ENCODE data around the gene FBLN2. TPM values are rescaled to one million over a fixed set of nuclear protein-coding genes. Genes with fewer than 3 reads are reported as not detected.

The FBLN2 gene
- total RNA-seq, 1 donor from 2014 or later: 5.3 TPM

DNA sequence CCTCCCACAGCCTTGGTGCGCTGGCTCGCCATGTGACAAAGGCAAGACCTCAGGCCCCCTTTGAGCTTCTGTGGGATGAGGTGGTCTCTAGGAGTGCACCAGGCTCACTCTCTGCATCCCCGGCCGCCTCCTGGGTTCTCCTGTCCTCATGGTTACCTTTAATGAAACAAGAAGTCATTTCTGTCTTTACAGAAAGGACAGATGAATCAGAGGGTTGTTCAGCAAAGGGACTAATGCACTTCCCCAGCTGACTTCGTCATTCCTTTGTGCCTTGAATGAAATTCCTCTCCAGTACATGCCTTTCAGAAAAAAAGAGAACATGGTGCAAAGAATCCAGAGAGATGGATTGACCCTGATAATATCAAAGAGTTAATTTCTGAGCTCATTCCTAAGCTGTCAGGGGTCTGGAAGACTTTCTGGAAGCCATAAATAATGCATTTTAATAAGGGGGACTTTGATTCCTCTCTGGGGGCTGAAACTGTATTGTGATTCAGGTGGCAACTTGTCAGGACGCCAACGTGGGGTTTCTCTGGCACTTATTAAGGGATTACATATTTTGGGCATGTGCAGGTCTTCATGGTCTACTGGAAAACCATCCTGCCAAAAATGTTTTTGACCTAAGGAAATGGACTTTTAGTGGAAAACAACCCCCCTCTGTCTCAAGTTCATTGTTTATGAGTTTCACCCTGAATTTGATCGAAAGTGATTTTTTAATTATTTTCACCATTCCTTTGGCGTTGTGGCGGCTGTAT lies 122.7 kb downstream of the FBLN2 start:
- no peak for FAIRE-seq
- DNase-seq (ENCODE audit: low spot score in 2 of 2): no peak

DNA sequence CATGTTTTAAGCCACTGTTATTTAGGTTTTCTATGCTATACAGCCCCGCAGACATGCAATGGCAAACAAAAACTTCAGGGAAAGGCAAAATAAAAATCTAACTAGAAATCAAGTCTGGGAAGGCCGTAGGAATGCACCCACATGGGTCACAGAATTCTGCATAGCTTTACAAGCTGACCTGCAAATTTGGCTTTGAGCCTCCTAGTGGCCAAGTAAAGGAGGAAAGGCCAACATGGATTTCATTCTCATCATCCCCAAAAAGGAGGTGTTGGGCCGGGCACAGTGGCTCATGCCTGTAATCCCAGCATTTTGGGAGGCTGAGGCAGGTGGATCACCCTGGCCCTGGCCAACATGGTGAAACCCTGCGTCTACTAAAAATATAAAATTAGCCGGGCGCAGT lies 124.3 kb downstream of the FBLN2 start:
- no peak for DNase-seq (ENCODE audit: low spot score in 2 of 2)
- no peak for FAIRE-seq

DNA sequence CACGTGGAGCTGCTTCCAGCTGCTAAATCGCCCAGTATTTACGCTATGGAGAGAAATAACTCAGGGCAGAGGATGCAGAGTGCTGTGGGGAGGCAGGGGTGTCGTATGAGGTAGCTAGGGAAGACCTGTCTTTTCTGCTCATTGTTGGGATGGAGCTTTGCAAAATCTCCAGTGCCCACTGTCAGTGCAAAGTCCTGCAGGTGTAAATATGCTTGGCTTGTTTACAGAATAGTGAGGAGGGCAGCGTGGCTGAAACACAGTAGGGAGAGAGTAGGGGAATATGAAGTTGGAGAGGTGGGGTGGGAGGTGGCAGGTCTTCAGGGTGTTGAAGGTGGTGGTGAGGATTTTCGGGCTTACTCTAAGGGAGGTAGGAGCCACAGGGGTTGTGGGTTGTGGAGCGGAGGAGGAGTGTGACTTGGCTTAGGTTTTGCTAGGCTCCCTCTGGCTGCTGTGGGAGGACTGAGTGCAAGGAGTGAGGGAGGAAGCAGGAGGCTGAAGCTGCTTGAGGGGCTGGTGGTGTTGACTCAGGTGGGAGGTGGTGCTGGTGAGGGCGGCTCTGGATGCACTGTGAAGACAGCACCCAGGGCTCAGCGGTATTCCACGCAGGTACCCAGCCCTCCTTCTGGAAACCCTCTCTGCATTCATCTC lies 125.7 kb downstream of the FBLN2 start:
- no peak for FAIRE-seq
- no peak for DNase-seq (ENCODE audit: low spot score in 2 of 2)

DNA sequence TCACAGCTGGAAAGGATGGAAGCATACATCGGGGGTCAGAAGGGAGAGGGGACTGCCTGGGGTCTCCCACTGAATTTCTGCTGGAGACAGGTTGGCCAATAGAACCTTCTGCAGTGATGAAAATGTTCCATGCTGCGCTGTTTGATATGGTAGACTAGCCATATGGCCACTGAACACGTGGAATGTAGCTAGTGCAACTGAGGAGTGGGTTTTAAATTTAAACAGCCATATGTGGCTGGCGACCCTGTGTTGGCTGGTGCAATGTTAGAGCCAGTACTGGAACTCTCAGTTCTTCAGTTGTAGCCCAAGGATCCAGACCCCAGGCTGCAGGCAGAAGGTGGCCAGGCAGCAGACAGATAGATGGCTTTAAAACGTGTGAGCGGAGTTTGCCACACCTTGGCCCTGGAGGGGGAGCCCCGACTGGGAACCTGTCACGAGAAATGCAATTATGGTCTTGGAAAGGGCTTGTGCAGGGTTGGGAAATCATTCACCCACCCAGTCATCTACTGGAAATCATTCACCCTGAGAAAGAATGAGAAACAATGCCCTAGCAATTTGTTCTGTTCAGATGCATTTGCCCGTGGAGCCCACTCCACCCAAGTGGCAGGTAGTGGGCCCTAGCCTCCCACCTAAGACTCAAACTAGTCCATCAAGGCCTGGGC lies 127.6 kb downstream of the FBLN2 start:
- DNase-seq (ENCODE audit: low spot score in 2 of 2): no peak
- no peak for FAIRE-seq

DNA sequence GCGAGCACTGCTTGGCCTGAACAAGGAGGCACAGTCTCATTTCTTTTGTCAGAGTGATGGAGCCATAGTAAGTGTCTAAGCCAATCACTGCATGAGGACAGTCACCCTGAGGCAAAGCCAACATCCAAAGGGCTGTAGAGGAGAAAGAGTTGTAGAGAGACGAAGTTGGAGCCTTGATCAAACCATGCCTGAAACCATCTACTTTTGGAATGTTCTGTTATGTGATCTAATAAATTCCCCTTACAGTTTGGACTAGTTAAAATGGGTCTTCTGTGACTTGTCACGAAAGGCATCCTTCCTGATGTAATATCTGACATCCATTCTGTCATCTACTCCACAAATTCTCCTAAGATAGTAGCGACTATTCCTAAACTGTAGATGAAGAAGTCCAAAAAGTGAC lies 128.3 kb downstream of the FBLN2 start:
- FAIRE-seq (no peak), DNase-seq (ENCODE audit: low spot score in 2 of 2) (no peak)

DNA sequence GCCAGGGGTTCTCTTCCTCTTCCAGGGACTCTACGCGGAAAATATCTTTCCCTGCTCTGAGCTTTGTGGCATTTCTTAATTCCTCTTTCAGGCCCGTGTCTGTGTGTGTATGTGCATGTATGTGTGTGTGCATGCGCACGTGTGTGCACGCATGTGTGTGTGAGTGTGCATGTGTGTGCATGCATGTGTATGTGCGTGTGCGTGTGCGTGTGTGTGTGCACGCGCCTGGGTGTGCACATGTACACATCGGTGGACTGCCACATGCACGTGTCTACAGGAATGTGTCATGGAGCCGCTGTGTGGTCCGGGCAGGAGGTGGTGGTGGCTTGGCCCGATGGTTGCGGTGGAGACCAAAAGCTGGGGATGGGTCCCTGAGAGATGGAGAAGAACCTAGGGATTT lies 133.0 kb downstream of the FBLN2 start:
- no peak for DNase-seq (ENCODE audit: low spot score in 2 of 2)
- no peak for FAIRE-seq

DNA sequence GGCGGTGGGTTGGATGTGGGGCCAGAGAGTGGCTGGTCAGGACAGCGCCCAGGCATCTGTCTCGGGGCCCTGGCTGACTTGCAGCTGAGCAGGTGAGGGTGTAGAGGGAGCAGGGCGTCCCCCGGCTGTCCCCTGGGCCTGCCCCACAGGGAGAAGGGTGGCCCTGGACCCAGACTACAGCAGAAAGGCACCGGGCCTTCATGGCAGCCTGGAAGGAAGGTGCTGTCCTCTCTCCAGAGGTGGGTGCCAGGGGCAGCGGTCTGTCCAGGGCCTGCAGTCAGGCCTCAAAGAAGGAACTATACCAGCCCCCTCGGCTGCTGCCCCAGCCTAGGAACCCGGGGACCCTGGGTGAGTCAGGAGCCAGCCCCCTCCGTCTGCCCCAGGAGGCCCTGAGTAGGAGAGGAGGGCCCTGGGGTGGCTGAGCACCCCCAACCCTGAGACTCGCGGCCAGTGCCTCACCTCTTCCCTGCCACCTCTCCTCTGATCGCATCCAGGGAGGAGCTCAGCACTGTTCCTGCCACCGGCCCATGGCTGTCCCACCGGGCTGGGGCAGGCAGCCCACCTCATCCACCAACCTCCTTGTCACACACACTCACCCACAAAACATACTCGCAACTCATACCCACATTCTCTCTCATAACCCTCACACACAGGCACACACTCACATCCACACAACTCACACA lies 133.5 kb downstream of the FBLN2 start:
- no peak for FAIRE-seq
- DNase-seq (ENCODE audit: low spot score in 2 of 2): no peak

DNA sequence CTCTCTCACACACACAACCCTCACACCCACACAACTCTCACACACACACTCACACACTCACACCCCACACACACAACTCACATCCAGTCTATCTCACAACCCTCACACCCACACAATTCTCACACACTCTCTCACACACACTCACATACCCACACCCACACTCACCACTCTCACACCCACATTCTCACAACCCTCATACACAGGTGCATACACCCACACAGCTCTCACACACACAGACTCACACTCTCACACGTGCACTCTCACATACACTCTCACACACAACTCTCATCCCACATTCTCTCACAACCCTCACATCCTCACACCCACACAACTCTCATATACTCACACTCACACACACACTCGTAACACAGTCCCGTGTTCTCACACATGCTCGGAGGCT lies 134.4 kb downstream of the FBLN2 start:
- FAIRE-seq: no peak
- DNase-seq (ENCODE audit: low spot score in 2 of 2): no peak

DNA sequence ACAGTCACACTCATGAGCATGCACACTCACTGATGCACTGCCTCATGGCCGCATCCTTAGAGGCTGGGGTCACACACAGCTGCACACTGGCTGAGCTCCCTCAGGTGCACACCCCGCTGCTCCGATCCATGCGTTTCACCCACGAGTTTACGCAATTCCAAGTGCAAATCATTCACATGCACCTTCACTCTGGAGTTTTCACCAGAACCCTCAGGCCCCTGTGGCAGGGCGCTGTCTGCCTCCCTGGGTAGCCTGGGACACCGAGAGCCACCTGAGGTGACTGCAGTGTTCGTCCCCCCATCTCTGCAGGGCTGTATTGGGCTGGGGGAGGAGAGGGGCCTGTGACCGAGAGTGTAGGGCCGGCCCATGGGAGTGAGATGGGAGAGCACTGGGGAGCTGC lies 134.8 kb downstream of the FBLN2 start:
- FAIRE-seq: no peak
- DNase-seq (ENCODE audit: low spot score in 2 of 2): no peak

DNA sequence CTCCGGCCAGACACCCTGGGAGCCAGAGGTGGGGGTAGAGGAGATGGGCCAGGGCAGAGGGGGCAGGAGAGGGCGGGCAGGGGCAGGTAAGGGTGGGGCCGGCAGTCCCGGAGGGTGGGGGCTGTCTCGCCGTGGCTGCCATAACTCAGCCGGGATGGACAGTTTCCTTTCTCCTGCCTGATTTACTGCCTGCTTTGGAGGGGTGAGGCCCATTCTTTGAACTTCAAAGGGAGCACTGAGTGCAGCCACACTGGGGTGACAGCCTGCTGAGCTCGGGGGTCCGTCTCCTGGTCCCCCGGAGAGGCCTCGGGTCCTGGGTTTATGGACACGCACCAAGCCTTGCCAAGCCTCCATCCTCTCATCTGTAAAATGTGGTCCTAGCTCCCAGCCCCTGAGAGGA lies 135.4 kb downstream of the FBLN2 start:
- FAIRE-seq (no peak), DNase-seq (ENCODE audit: low spot score in 2 of 2) (no peak)

DNA sequence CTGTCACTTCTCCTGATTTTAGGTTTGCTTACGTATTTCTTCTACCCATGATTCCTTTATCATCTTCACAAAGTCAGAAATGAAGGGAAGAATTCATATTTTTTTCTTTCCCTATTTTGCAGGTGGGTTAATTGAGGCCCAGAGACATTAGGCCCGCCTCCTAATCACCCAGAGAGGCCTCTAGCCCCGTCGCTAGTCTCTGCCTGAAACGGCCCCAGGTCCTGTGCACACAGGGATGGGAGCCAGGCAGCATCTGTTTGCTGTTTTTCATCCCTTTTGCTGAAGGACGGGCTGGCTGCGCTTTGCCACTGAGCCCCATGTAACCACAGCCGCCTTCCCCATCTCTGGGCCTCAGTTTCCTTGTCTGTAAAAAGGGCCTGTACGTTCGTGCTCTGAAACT lies 135.9 kb downstream of the FBLN2 start:
- no peak for FAIRE-seq
- DNase-seq (ENCODE audit: low spot score in 2 of 2): no peak

DNA sequence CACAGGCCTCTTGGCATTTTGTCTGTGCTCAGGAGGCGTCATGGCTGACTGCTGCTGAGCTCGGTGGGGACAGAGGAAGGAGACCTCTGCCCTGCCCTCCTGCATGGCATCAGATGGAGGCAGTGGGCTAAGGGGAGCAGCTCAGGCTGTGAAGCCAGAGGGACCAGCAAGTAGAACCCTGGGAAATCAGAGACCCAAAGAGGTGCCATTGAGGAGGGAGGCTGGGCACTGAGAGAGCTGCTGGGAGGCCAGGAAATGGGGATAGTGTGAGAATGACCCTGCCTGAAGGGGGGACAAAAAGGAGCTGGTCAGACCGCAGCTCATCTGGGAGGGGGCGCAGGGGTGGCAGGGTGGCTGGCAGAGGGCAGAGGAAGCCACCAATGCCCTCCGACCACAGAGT lies 136.8 kb downstream of the FBLN2 start:
- FAIRE-seq: no peak
- no peak for DNase-seq (ENCODE audit: low spot score in 2 of 2)

DNA sequence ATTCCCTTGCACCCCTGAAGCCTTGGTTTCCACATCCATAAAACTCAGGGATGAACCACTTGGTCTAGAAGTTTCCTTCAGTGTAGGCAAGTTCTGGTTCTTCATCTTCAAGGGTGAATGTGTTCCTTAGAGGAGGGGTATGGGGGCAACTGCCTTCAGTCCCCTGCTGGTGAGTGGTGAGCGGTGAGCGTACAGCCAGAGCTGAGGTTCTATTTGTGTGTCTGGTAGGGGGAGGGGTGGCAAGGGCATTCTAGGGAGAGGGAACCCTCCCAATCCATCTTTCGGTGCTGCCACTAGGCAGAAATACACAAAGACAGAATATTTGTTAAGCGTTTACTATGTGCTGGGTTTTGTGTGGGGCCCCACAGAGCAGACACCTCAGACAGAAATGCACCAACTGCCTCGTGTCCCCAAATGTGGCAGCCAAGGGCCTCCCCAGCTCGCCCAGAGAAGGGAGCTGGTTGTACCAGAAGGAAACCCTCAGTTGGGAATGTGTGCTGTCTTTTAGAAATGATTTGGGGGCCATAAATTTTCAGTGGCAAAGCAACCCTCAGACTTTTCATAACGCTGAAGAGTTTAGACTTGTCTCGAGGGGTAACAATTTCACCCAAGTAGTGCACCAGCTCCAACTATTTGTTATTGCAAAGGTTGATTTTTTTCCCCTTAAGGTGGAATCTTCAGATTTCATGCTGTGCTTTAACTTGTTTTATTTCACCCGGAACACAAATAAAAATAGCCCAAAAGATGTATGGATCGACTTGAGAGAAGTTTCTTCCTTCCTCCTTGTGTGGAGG lies 137.6 kb downstream of the FBLN2 start:
- no peak for FAIRE-seq
- no peak for DNase-seq (ENCODE audit: low spot score in 2 of 2)

DNA sequence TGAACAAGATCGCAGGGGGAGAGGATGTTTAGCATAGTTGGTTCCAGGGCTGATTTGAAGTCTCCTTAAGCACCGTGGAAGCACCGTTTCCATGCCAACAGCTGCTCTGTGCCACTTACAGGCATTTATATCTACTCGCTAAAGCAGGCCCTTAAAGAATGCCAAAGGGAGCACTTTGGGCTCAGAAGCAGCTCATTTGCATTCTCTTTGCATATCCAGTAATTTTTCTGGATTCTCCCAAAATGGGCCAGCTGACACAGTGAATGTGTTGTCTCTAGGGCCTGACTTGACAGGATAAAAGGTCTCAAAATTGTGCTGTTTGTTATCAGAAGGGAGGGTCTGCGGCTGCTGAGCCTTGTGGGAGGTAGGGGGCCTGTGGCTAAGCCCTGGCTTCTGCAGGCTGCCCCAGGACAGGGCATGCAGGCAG lies 138.6 kb downstream of the FBLN2 start:
- DNase-seq (ENCODE audit: low spot score in 2 of 2) (peak; percentile 28 to 57), FAIRE-seq (no peak)

Other genes with a start within 250 kb of the FBLN2 start
- 6.5 TPM for gene NUP210, start 128.8 kb upstream of the FBLN2 start, total RNA-seq
- 10.2 TPM for gene HDAC11, start 68.8 kb upstream of the FBLN2 start, total RNA-seq

All from frontal cortex (tissue), 4 donors.